ENCODE data around the gene KEL.

Gene KEL

GRCh38 chr7:142927085-142927745 is 34.9 kb downstream of the KEL start:
- DNase-seq (ENCODE audit: low read depth in 2 of 2): no peak

DNA sequence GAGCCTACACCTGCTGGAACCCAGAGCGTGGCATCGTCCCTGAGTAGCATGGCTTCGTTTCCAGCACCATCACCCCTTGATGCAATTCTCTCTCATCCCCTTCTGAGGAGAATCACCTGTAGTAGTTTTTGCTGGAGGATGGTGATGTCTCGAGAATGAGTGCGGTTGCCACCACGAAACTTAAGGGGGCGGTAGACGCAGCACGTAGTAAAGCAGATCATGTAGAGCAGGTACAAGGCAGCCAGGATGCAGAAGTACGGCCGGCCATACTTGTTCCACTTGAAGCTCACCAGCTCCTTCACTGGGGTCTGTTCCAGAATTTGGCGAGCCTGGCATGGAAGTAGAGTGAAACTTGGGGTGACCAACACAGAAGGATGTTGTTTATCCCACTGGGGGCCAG is 36.8 kb downstream of the KEL start:
- no peak for DNase-seq (ENCODE audit: low read depth in 2 of 2)

- DNase-seq (ENCODE audit: low read depth in 2 of 2): no peak
Observed at GRCh38 chr7:142923391-142923790, 38.8 kb downstream of the KEL start.

- DNase-seq (ENCODE audit: low read depth in 2 of 2): no peak
Observed at GRCh38 chr7:142919656-142920055, 42.5 kb downstream of the KEL start.

DNA sequence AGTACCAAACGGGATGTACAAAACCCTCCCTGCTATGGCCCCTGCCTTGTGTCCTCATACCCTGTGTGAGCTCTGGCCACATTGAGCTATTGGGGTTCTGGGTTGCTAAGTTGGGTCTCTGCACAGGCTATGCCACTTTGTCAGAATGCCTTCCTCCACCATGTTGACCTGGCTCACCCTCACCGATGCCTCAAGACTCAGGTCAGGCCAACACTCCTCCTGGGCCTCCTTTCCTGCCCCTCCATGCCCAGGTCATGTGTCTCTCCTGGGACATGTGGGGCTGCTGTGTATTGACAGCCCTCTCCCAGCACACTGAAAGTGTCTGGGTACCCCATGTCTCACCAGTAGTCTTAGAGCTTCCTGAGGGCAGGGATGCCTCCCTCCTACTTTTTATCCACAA is 43.3 kb downstream of the KEL start:
- DNase-seq (ENCODE audit: low read depth in 2 of 2): no peak

- no peak for DNase-seq (ENCODE audit: low read depth in 2 of 2)
Observed at GRCh38 chr7:142917447-142917846, 44.7 kb downstream of the KEL start.

DNA sequence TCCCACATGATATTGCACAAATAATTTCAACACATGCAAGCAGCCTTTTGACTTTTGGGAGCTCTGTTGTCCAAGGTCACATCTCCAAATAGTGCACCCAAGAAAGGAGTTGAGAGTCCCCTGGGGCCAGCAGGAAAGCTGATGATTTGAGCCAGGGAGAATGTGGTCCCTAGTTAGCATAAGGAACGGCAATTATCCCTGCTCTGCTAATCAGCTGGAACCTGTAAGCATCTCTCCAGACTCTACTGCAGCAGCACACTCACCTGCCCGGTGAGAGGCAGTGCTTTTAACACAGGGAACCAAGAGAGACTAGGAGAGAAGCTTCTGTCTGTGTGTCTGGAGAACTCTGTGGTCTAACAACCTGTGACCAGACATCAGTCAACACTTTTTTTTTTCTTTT is 45.7 kb downstream of the KEL start:
- no peak for DNase-seq (ENCODE audit: low read depth in 2 of 2)

- DNase-seq (ENCODE audit: low read depth in 2 of 2): no peak
Observed at GRCh38 chr7:142915315-142915714, 46.8 kb downstream of the KEL start.

- DNase-seq (ENCODE audit: low read depth in 2 of 2): no peak
Observed at GRCh38 chr7:142914121-142914520, 48.0 kb downstream of the KEL start.

GRCh38 chr7:142913566-142913965 is 48.6 kb downstream of the KEL start:
- no peak for DNase-seq (ENCODE audit: low read depth in 2 of 2)

DNA sequence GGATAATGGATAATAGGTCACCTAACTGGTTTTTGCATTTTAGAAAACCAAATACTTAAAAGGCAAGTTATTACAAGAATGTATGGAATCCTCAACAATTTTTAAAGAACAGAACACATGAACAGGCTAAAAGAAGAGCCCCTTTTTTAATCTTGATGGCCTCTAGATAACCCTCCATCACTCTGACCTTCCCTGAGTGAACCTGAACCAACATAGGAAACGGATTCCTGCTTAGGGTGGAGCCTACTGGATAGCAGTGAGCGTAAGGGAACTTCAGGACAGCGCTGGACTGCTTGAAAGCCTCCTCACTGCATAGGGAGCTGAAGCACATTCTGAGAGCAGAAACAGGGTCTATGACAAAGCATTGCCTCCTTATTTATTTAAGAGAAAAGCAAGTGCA is 49.1 kb downstream of the KEL start:
- no peak for DNase-seq (ENCODE audit: low read depth in 2 of 2)

DNA sequence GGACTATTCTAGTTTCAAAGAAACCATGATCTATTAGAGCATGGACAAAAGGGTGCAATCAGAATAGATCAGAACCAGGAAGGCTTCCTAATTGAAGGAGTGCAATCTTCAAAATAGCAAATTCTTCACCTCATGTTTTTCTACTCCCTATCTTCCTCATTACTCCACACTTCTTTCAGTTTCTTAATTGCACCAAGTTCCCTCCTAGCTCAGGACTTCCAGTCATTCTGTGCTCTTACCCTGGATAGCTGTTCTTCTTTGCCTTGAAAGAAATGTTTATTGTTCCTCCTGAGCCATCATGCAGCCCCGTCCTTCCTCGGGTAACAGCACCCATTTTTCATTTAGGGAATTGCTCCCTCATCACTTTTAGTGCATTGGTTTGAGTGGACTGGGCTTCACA is 51.7 kb downstream of the KEL start:
- DNase-seq (ENCODE audit: low read depth in 2 of 2): no peak

- no peak for DNase-seq (ENCODE audit: low read depth in 2 of 2)
Observed at GRCh38 chr7:142910031-142910433, 52.1 kb downstream of the KEL start.

DNA sequence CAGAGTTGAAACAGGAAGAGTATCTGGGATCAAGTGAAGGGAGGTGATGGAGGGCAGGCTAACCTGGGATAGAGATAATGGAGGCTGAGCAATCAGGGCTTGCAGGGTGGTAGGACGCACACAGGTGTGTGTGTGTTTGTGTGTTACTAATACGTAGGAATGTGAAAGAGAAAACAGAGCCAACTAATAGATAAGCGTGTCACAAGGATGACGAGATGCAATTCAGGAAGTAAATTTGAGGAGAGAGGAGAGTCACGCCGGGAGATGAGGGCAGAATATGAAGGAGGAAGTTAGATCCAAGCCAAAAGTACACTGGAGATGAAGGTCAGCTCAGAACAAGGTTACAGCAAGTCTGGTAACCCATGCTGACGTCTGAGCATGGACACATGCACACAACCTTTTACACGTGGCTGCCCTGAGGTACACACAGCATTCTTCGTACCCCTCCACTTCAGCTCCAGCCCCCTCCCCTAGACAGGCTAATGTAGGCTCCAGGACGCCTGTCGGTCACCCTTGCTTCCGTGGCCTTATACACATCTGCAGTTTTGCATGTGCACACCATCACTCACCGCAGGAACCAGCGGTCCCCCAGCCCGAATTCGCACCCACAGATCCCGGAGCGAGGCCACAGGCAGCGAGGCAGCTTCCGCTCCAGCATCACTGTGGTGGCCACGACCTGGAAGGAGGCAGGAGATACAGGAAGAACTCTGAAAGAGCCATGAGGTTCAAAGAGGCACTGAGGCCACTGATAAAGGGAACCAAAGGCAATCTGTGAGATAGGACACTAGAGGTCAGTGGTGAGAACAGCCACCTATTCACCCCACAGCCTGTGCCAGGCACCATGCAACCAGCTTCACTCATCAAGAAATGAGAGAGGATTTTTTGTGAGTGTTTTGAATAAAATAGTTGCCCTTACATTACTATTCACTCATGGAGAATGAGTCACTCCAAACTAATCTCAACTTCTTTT is 53.0 kb downstream of the KEL start:
- DNase-seq (ENCODE audit: low read depth in 2 of 2): no peak

DNA sequence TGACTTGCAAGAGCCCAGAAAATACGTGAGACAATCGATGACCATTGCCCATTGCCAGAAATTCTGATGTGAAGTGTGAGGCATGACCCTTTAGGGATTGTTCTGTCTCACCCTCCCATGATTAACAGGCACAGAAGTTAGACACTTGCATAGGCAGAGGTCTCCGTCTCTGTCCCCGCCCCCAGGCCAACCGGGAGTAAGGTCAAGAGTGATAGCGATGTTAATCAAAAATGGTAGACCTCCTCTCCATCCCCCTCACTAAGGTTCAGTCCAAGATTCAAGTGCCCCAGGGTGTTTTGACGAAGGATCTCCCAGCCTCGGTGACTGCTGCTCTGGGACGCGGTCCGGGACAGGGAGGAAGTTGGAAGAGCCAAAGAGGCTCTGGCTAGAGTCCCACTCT is 53.9 kb downstream of the KEL start:
- no peak for DNase-seq (ENCODE audit: low read depth in 2 of 2)

- DNase-seq (ENCODE audit: low read depth in 2 of 2): no peak
Observed at GRCh38 chr7:142906643-142907042, 55.5 kb downstream of the KEL start.

- no peak for DNase-seq (ENCODE audit: low read depth in 2 of 2)
Observed at GRCh38 chr7:142905759-142906158, 56.4 kb downstream of the KEL start.

DNA sequence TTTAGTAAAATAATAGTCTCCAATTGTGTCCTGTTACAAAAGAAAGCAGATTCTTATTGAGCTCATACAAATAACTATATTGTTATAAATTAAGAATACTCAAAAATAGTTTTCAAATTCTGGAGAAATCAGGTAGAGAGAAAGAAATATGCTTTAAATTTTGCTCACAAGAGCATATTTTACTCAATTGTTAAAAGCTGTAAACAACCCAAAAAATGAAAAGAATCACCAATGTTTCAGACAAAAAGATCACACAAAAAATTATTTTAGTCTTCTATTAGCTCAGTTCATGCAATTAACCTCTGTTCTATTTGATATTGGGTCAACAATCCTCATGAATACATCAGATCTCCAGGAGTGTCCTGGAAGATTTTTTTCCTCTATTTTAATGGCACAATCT is 58.0 kb downstream of the KEL start:
- DNase-seq (ENCODE audit: low read depth in 2 of 2): no peak

- no peak for DNase-seq (ENCODE audit: low read depth in 2 of 2)
Observed at GRCh38 chr7:142901426-142902259, 60.5 kb downstream of the KEL start.

DNA sequence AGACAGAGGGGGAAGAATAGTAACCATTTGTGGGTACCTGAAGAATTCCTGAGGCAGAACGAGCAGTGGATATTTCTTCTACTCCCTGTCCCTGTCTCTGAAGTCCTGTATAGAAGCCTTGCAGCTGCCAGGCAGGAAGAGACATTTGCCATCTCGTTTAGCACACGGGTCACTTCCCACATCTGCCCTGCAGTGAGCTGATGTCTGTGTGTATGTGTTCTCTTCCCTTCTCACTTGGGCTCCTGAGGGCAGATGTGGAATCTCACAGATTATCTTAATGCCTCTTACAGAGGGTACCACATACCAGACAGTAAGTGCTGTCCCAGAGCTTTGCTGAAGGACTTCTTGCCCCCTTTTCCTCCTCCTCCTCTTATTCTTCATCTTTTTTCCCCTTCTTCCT is 62.5 kb downstream of the KEL start:
- DNase-seq (ENCODE audit: low read depth in 2 of 2): no peak

GRCh38 chr7:142898377-142899170 is 63.6 kb downstream of the KEL start:
- no peak for DNase-seq (ENCODE audit: low read depth in 2 of 2)

Measured in stimulated activated CD4-positive, alpha-beta T cell treated with anti-CD3 and anti-CD28 coated beads, Interleukin-15, amount 100 ng/mL, for 48 hours (primary cell).